OCI-LY3 (cell line): ENCODE data around the gene ZNF785.

Source experiments
- H2AFZ ChIP-seq: fragments of 200-600, 300-600 bp; shearing (Covaris generic); 2 replicates; pipeline ENCODE4 v1.6.0; 2014; ENCODE audit warnings: antibody characterized with exemption, low read depth, low read length
- H3K27ac ChIP-seq: fragments of 200-600, 300-600 bp; sonication (generic); 2 replicates; pipeline ENCODE4 v1.5.1; 2014; ENCODE audit warnings: mild to moderate bottlenecking, low read length, moderate library complexity, mixed read lengths
- H3K27me3 ChIP-seq: fragments of 200-600, 300-600 bp; sonication (generic); 2 replicates; pipeline ENCODE4 v1.6.1; 2014; ENCODE audit warnings: low read depth, low read length, mixed read lengths
- H3K36me3 ChIP-seq: fragments of 200-600, 300-600 bp; sonication (generic); replicated peaks from 2 replicates; pipeline ENCODE3; 2014; ENCODE audit warnings: low read depth, low read length, mixed read lengths
- H3K4me1 ChIP-seq: fragments of 300-600, 200-600 bp; sonication (generic); 2 replicates; pipeline ENCODE4 v1.6.1; 2014; ENCODE audit warnings: low read length, mixed read lengths
- H3K4me2 ChIP-seq: fragments of 200-600, 300-600 bp; sonication (generic); 2 replicates; pipeline ENCODE4 v1.6.1; 2014; ENCODE audit warnings: low read length, mixed read lengths
- H3K4me3 ChIP-seq: fragments of 300-600, 200-600 bp; sonication (generic); 2 replicates; pipeline ENCODE4 v1.5.1; 2014; ENCODE audit warnings: antibody characterized with exemption, mild to moderate bottlenecking, low read length, moderate library complexity
- H3K79me2 ChIP-seq: fragments of 300-600, 200-600 bp; shearing (Covaris generic); 2 replicates; pipeline ENCODE4 v1.6.1; 2014; ENCODE audit warnings: mild to moderate bottlenecking, low read length, mixed read lengths
- H3K9ac ChIP-seq: fragments of 300-600, 200-600 bp; shearing (Covaris generic); 2 replicates; pipeline ENCODE4 v1.6.0; 2014; ENCODE audit warnings: mild to moderate bottlenecking, low read length, moderate library complexity
- H3K9me3 ChIP-seq: fragments of 200-600, 300-600 bp; shearing (Covaris generic); 2 replicates; pipeline ENCODE4 v1.6.1; 2014; ENCODE audit warnings: low read length, mixed read lengths; ENCODE audit not compliant: insufficient read depth
- H4K20me1 ChIP-seq: fragments of 200-600, 300-600 bp; sonication (generic); 2 replicates; pipeline ENCODE4 v1.6.1; 2016; ENCODE audit warnings: low read length, mixed read lengths; ENCODE audit not compliant: insufficient read depth
- CTCF ChIP-seq: fragments of 200-600, 300-600 bp; sonication (generic); IDR thresholded peaks from 2 replicates; pipeline ENCODE4 v1.5.1; 2014; ENCODE audit warnings: antibody characterized with exemption, low read length, low read depth
- EZH2phosphoT487 ChIP-seq: fragments of 200-600 bp; shearing (Covaris generic); IDR thresholded peaks from 2 replicates; pipeline ENCODE4 v1.6.1; 2018; ENCODE audit warnings: antibody characterized with exemption, mixed run types, low read depth

ZNF785 gene

GRCh38 chr16:30609926-30610839, 24.7 kb upstream of the ZNF785 start, which contains the start of gene ZNF689:
Gene ZNF689, minus strand, starts transcription at chr16:30610389. Its CDS starts 348 bp downstream, at chr16:30610041.
- no peaks in the 10 kb centered on the region for H3K9me3 ChIP-seq
- H3K4me3 ChIP-seq: peak within 1 kb of the TSS; percentile 88
- H3K9ac ChIP-seq: peak within 1 kb of the TSS; percentile 95

GRCh38 chr16:30609002-30609925, 23.8 kb upstream of the ZNF785 start:
- H3K4me2 ChIP-seq: peak overlapping the region; percentile 92
- H4K20me1 ChIP-seq: no peaks in the 10 kb centered on the region
- no peaks in the 10 kb centered on the region for H3K9me3 ChIP-seq
- peaks cover 13% of the 10 kb centered on the region for H3K79me2 ChIP-seq
- peaks cover 12% of the 10 kb centered on the region for H3K36me3 ChIP-seq
- no peaks in the 10 kb centered on the region for H3K27me3 ChIP-seq
- no peak for TF ChIP-seq EZH2phosphoT487
- no peak for TF ChIP-seq CTCF
- H2AFZ ChIP-seq: peak overlapping the region; percentile 80
- peak overlapping the region; percentile 95 for H3K9ac ChIP-seq
- H3K4me3 ChIP-seq: peak overlapping the region; percentile 88
- H3K27ac ChIP-seq: peak overlapping the region; percentile 66
- peaks cover 12% of the 10 kb centered on the region for H3K4me1 ChIP-seq

More at GRCh38 chr16:30609926-30610839, 24.7 kb upstream of the ZNF785 start, which contains the start of gene ZNF689:
- Histone ChIP-seq H3K79me2 (peaks cover 13% of the 10 kb centered on the region), H3K27me3 (no peaks in the 10 kb centered on the region), H3K4me2 (peak within 1 kb of the TSS; percentile 92), H2AFZ (peak within 1 kb of the TSS; percentile 89), H3K27ac (peak within 1 kb of the TSS; percentile 66), H4K20me1 (no peaks in the 10 kb centered on the region), H3K4me1 (peaks cover 14% of the 10 kb centered on the region), H3K36me3 (peaks cover 5% of the 10 kb centered on the region)
- no peak for TF ChIP-seq EZH2phosphoT487
- 0 out of 2 replicates have a peak, but pooled peaks have one; percentile 18 for TF ChIP-seq CTCF

GRCh38 chr16:30606004-30606403, 20.5 kb upstream of the ZNF785 start:
- TF ChIP-seq EZH2phosphoT487: no peak
- no peak for TF ChIP-seq CTCF
- no peak overlapping the region for H3K27ac ChIP-seq

GRCh38 chr16:30605158-30605557, 19.7 kb upstream of the ZNF785 start:
- TF ChIP-seq CTCF: no peak
- Histone ChIP-seq H3K36me3 (peaks cover 33% of the 10 kb centered on the region), H3K79me2 (peaks cover 13% of the 10 kb centered on the region), H3K4me2 (no peak overlapping the region), H3K9ac (no peak overlapping the region), H2AFZ (no peak overlapping the region), H3K27ac (no peak overlapping the region), H3K27me3 (no peaks in the 10 kb centered on the region), H3K4me3 (no peak overlapping the region), H3K4me1 (peaks cover 6% of the 10 kb centered on the region), H3K9me3 (no peaks in the 10 kb centered on the region), H4K20me1 (no peaks in the 10 kb centered on the region)

More at GRCh38 chr16:30606004-30606403, 20.5 kb upstream of the ZNF785 start:
- H2AFZ ChIP-seq: no peak overlapping the region
- H3K4me1 ChIP-seq: peaks cover 6% of the 10 kb centered on the region
- H3K9ac ChIP-seq: no peak overlapping the region
- peaks cover 33% of the 10 kb centered on the region for H3K36me3 ChIP-seq
- H3K79me2 ChIP-seq: peaks cover 13% of the 10 kb centered on the region
- no peaks in the 10 kb centered on the region for H3K27me3 ChIP-seq
- no peaks in the 10 kb centered on the region for H4K20me1 ChIP-seq
- no peak overlapping the region for H3K4me2 ChIP-seq
- no peaks in the 10 kb centered on the region for H3K9me3 ChIP-seq
- no peak overlapping the region for H3K4me3 ChIP-seq
